ENCODE data around the gene CXXC1. TPM values are rescaled to one million over a fixed set of nuclear protein-coding genes. Genes with fewer than 3 reads are reported as not detected.

Gene CXXC1
- total and polyA plus RNA-seq, 2 of the 8 experiments (the other 6 are each of a cell fraction or from before 2014, with no cell fraction given): 73.3 to 136 TPM

- peaks cover 6% of the 10 kb centered on the region; the same call in 1 of the 2 replicates for H3K79me1 ChIP-seq (ENCODE audit: low read depth, low read length)
- peak overlapping the region in 1 of 4 experiments; percentile 93; a peak in 1 of 8 replicates for H3K4me3 ChIP-seq (ENCODE audit: extremely low read depth in 1 of 4, insufficient read depth in 2 of 4, low read depth in 3 of 4, low read length in 4 of 4)
- peaks cover 0 to 23% of the 10 kb centered on the region in 2 experiments; a peak in 2 of 4 replicates for H3K79me2 ChIP-seq (ENCODE audit: control insufficient read depth in 1 of 2, insufficient read depth in 2 of 2, low read length in 2 of 2)
- H4K20me1 ChIP-seq (replicated peaks in 1 of 2; ENCODE audit: control insufficient read depth in 1 of 2, insufficient read depth in 2 of 2, low read length in 2 of 2): peaks cover 3 to 6% of the 10 kb centered on the region in 2 experiments
- H3K4me2 ChIP-seq (ENCODE audit: insufficient read depth in 1 of 2, low read depth in 2 of 2, low read length in 2 of 2): peak overlapping the region in 1 of 2 experiments; percentile 97; a peak in 1 of 4 replicates
- POLR2A ChIA-PET (ENCODE audit: partially characterized antibody): no interaction called here
- H4K5ac ChIP-seq (ENCODE audit: insufficient read length, low read depth, low read length): no peak overlapping the region
- H2BK20ac ChIP-seq (ENCODE audit: low read length): no peak overlapping the region
- H3K9me3 ChIP-seq (ENCODE audit: insufficient read depth in 2 of 2, low read depth in 1 of 2, low read length in 1 of 2): no peaks in the 10 kb centered on the region
- no peak overlapping the region for H2BK15ac ChIP-seq (ENCODE audit: low read length)
- peaks cover 12% of the 10 kb centered on the region for H3K23me2 ChIP-seq (ENCODE audit: low read depth, low read length)
- H2BK5ac ChIP-seq (ENCODE audit: low read depth, low read length): no peak overlapping the region
- H2AK5ac ChIP-seq (ENCODE audit: low read depth, low read length): no peak overlapping the region
- H3K56ac ChIP-seq (replicated peaks; ENCODE audit: insufficient read length, low read depth, low read length): no peak overlapping the region
- WGBS, 2 experiments (ENCODE audit: extremely low coverage in 1 of 2, insufficient coverage in 1 of 2, insufficient read length in 1 of 2, insufficient replicate concordance in 2 of 2, low coverage in 1 of 2, low lambda C conversion rate in 2 of 2, missing lambda C conversion rate in 1 of 2): 95% methylated on average over 7 of the region's 7 CpGs; no CpG with 5 or more reads in 1 of the 2 experiments
- H3K27me3 ChIP-seq (replicated peaks in 1 of 4; ENCODE audit: control insufficient read depth in 3 of 4, extremely low read depth in 1 of 4, insufficient read depth in 3 of 4, low read length in 3 of 4): no peaks in the 10 kb centered on the region
- no peak overlapping the region for H3K4ac ChIP-seq (replicated peaks; ENCODE audit: insufficient read length, low read depth, low read length)
- H4K91ac ChIP-seq (replicated peaks; ENCODE audit: insufficient read length, low read length): no peak overlapping the region
- no peak overlapping the region for H2BK12ac ChIP-seq (ENCODE audit: low read depth, low read length)
- H3K36me3 ChIP-seq (ENCODE audit: control insufficient read depth in 2 of 4, insufficient read depth in 4 of 4, low read length in 3 of 4): peaks cover 15 to 47% (median 37%) of the 10 kb centered on the region in 4 experiments
- no peak overlapping the region for H3K9ac ChIP-seq (replicated peaks in 1 of 4; ENCODE audit: extremely low read depth in 1 of 4, low read depth in 3 of 4, low read length in 3 of 4)
- no peak overlapping the region for H3K27ac ChIP-seq (ENCODE audit: low read depth, low read length)
- DNase-seq (ENCODE audit: low read depth in 1 of 2, low spot score in 2 of 2): no peak
- H2BK120ac ChIP-seq (replicated peaks; ENCODE audit: low read depth, low read length): no peak overlapping the region
- no peak overlapping the region for H4K8ac ChIP-seq (ENCODE audit: extremely low read depth, insufficient read depth, low read length)
- CTCF ChIA-PET (ENCODE audit: partially characterized antibody): interaction anchor here (1.0 to 2.0 kb wide), 2 partner anchors 11 to 78 kb away, joined by 5 to 11 read pairs; no protein-coding TSS in a partner anchor
- no peak overlapping the region for H3K23ac ChIP-seq (ENCODE audit: insufficient read length)
- H2AFZ ChIP-seq (ENCODE audit: low read length): no peak overlapping the region
- no peak for FAIRE-seq
- no peak overlapping the region for H3K14ac ChIP-seq (ENCODE audit: insufficient read length)
- no peak overlapping the region for H3K18ac ChIP-seq (ENCODE audit: extremely low read depth, low read length)
- peaks cover 0 to 8% (median 3%) of the 10 kb centered on the region in 4 experiments; a peak in 4 of 7 replicates for H3K4me1 ChIP-seq (replicated peaks in 1 of 4; ENCODE audit: control insufficient read depth in 3 of 4, insufficient read depth in 4 of 4, low read length in 3 of 4)
- TF ChIP-seq BCL11A (IDR thresholded peaks at IDR 0.05; ENCODE audit: low read depth in 2 of 2, low read length in 2 of 2) (no peak), PHF8 (conservative IDR thresholded peaks at IDR 0.05; ENCODE audit: low read depth, low read length) (no peak), SIX5 (IDR thresholded peaks at IDR 0.05; ENCODE audit: low read depth, low read length) (no peak), SUZ12 (IDR thresholded peaks at IDR 0.05; ENCODE audit: low read length) (no peak)
These were observed 7.7 kb downstream of the CXXC1 start for GRCh38 chr18:50279752-50280151.

All from H1 (cell line).